Activated CD8-positive, alpha-beta memory T cell treated with anti-CD3 and anti-CD28 coated beads, Interleukin-2, amount 50 U/mL, for 48 hours (primary cell): ENCODE data around the gene STK38L.

Experiments
- DNase-seq: peaks from one replicate; pipeline ENCODE4 v3.0.0-alpha.2; 2020

The STK38L gene

GRCh38 chr12:27243804-27244688 lies at the start of gene STK38L:
TSS of gene STK38L (plus strand) at chr12:27244286. CDS start at chr12:27297721, 53,435 bp downstream.
- peak; percentile 98 for DNase-seq

GRCh38 chr12:27194644-27195043 lies 49.4 kb upstream of the STK38L start:
- DNase-seq, result no peak

- no peak for DNase-seq
These were observed 46.0 kb upstream of the STK38L start for GRCh38 chr12:27198036-27198435.

DNA sequence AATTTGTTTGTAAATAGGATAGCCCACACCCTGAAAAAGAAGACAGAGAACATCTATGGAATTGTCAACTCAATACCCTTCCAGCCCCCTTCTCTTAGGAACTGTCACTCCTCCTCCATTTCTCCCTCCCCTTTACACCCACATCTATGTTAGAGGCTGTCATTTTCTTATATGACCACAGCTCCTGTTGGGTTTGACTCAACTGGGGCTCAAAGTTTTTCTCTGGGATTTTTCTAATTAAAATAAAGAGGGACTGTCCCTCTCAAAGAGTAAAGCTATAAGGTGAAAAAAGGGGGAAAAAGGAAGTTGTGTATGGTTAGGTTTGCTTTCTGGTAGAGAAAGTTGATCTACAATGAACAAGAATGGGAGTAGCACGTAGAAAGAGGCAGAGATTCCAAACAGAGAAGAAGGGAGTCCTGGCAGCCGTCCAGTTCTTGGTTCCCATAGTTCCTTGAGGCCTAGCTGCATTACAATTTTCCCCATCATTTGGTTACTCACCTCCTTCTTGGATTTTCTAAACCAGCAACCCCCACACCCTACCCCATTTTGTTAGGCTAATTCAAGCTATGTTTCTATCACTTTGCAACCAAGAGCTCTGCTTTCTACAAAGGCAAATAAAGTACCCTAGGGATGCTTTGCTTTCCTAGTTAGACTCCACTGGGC lies 44.3 kb upstream of the STK38L start:
- DNase-seq, result no peak

DNA sequence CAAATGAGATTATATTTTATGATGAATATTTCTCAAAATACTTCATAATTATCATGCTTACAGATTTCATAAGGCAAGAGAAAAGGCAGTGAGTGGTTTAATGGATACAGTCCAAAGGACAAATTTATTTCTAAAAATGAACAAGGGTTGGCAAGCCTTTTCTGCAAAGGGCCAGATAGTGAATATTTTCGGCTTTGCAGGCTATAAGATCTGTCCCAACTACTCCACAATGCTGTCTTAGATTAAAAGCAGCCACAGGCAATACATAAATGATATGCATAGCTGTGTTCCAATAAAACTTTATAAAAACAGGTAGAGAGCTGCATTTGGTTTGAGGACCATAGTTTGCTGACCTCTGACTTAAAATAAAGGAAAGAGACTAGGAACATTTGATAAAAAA lies 42.9 kb upstream of the STK38L start:
- no peak for DNase-seq

- no peak for DNase-seq
These were observed 37.1 kb upstream of the STK38L start for GRCh38 chr12:27206801-27207502.

DNA sequence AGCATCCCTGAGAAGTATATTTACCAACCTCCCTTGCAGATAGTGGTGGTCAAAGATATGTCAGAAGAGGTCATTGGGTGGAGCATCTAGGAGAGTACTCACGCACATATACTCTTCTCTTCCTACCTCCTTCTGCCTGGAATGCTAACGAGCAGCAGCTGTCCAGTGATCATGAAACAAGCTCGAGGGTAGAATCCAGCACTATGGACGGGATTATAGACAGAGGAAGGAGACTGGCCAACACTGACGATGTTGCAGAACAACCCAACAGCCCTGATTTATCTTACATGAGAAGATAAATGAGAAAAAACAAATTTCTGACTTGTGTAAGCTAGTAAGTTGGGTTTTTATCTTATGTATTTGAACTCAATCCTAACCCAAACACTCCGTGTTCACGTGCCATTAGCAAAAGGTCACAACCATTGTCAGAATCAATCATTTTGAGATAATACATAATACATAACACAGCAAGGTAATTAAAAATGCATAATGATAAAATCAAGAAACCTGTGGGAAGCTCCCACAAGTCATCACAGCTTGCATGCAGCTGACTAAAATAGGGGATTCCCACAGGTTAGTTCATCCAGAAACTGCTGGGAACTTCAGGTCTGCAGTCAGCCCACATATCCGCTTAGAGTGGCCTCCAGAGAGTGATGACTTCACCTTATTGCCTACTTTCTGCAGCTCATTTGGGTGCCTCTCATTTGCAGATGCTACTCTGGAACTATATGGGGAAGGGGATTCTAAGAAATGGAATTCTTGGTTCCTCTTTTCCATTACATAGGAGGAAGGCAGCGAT lies 36.3 kb upstream of the STK38L start:
- DNase-seq, result no peak

DNA sequence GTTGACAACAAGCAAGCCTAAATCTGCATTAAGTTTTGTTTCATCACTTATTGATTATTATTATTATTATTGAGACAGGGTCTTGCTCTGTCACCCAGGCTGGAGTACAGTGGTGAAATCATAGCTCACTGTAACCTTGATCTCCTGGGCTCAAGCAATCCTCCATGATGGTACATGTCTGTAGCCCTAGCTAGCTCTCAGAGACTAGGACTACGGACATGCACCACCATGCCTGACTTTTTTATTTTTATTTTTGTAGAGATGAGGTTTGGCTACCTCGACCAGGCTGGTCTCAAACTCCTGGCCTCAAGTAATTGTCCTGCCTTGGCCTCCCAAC lies 35.7 kb upstream of the STK38L start:
- DNase-seq, result no peak

DNA sequence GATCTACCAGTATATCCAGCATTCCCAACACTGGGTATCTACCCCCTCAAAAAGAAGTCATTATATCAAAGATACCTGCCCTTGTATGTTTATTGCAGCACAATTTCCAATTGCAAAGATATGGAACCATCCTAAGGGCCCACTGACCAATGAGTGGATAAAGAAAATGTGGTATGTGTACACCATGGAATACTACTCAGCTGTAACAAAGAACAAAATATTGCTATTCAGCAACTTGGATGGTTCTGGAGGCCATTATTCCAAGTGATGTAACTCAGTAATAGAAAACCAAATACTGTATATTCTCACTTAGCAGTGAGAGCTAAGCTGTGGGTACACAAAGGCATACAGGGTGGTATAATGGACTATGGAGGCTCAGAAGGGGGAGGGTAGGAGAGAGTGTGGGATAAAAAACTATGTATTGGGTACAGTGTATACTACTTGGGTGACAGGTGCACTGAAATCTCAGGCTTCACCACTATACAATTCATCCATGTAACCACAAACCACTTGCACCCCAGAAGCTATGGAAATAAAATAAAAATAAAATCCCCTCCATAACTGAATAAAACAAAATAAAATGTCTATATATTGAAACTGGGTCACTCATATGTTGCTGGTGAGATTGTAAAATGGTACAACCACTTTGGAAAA lies 34.7 kb upstream of the STK38L start:
- DNase-seq, result no peak

DNA sequence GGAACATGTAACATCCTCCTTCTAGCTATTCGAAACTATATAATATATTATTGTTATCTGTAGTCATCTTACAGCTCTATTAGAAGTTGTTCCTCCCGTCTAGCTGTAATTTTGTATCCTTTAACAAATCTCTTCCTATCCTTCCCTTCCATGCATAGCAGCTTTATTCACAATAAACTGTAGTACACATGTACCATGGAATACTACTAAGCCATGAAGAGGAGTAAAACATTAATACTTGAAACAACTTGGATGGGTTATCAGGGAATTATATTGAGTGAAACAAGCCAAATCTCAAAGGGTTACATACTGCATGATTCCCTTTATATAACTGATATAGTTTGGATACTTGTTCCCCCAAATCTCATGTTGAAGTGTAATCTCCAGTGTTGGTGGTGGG lies 33.9 kb upstream of the STK38L start:
- DNase-seq, result no peak

- DNase-seq, result no peak
These were observed 31.2 kb upstream of the STK38L start for GRCh38 chr12:27212861-27213260.

GRCh38 chr12:27213304-27213703 lies 30.8 kb upstream of the STK38L start:
- no peak for DNase-seq

DNA sequence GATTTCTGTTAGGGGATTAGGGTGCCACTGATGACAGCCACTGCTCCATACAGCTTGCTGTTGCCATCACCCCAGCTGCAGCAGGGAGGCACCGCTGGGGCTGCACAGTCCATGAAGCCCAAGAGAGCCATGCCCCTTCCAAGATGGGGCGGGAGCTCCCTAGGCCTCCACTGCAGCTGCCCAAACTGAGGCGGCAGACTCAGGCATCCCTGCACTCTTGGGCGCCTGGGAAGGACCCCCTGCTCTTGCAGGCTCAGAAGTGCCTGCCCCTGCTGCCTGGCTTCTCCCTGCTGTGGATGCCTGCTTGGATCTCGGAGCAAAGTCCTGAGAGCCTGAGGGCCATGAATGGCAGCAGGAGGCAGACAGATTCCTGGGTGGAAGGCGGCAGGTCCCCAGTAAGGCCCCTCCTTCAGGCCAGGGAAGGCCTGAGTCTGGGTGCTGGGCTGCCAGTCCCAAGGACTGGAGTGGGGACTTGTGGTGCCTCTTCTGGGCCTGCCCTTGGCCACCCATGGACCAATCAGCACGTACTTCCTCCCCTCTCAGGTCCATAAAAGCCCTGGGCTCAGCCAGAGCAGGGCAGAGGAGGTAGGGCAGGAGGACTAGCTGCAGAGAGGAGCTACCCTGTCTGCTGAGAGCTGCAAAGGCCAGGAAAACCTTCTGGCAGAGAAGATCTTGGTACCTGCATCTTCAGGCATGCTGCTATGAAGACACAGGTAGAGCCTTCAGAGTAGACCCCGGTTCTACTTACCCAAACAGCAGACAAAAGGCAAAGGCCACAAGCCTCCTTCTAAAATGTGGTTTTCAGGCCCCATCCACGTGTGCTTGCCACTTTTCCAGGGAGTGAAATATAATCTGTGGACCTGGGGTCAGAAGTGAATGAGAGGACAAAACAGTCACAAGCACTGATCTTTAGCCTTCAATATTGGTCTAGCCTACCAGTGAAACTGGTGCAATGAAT lies 30.0 kb upstream of the STK38L start:
- DNase-seq, result no peak

DNA sequence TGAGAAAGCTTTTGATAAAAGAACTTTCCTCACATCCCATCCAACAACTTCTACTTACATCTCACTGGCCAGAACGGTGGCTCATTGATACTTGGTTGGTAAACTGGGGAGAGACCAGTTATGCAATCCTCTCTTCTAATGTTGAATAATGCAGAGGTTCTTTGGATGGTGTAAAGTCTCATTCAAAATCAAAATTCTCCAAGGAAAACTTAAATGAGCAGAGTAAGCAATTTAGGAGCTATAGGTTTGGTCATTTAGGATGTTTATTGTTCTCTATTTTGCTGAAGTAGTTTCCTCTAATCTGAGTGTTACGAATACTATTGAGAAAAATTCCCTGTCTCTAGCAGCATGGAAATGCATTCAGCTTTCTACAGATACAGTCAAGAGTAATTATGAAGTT lies 26.5 kb upstream of the STK38L start:
- DNase-seq, result no peak

DNA sequence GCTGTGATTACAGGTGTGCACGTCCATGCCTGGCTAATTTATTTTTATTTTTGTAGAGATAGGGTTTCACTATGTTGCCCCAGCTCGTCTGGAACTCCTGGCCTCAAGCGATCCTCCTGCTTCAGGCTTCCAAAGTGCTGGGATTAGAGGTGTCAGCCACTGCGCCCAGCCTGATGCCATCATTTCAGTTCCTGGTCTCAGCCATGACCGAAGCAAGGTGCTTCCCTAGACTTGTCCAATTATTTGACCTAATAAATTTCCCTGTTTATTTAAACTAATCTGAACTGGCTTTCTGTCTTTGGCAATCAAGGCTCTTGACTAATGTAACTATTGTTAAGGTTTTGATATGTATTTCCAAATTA lies 24.4 kb upstream of the STK38L start:
- DNase-seq, result no peak

- no peak for DNase-seq
These were observed 23.8 kb upstream of the STK38L start for GRCh38 chr12:27220055-27220987.

DNA sequence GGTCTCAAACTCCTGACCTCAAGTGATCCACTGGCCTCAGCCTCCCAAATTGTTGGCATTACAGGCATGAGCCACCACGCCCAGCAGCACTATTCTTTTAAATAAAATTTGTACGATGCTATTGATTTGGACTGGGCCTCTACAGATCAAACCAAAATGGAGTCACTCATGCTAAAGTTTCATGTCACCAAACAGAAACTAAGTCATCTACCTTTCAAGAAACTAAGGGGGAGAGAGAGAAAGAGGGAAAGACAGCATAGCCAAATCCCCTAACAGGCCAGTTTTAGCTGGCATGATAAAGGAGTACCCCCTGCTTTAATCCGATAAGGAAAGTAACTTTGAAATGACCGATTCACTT lies 23.1 kb upstream of the STK38L start:
- DNase-seq, result no peak

GRCh38 chr12:27221625-27222387 lies 22.3 kb upstream of the STK38L start:
- DNase-seq, result no peak

DNA sequence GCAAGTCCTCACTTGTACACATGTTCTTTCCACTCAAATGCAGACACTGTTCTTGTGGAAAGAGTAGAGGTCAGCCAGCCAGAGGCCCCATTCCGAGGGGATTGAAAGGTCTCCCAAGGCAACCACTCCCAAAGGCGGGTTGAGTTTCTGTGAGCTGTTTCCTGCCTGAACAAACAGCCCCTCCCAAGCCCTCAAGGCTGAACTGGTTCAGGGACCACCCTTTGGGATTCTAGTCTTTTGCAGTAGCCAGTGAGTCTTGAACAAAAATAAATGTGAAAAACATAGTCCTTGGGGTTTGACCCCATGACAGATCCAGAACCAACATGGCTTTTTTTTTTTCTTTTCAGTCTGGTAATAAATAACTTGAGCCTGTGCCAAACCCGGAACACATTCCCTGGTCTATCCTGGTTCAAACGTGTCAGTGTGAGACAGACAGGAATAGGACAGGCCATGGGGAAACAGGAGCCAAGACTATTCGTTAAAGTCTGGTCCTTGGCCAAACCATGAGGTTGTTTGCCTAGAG lies 17.6 kb upstream of the STK38L start:
- DNase-seq, result no peak
